Stimulated activated CD8-positive, alpha-beta memory T cell treated with anti-CD3 and anti-CD28 coated beads, Interleukin-4, amount 100 ng/mL, for 1 hour (primary cell): Measurements from ENCODE around the gene KIAA1210.
"Not testable (repeated sequence)": the region's sequence is repeated elsewhere in the genome, so short reads cannot be mapped to it uniquely, and the experiment has no call there.

Experiments
- DNase-seq, 2 donors: peaks; one replicate each; pipeline ENCODE4 v3.0.0-alpha.2; 2020; ENCODE audit warnings: low read depth in 2 of 2, low spot score in 1 of 2

Gene KIAA1210

GRCh38 chrX:119040432-119040831 is 87.2 kb downstream of the KIAA1210 start:
- no peak for DNase-seq

GRCh38 chrX:119036107-119037029 is 91.2 kb downstream of the KIAA1210 start:
- no peak for DNase-seq

- no peak for DNase-seq
Measured at GRCh38 chrX:119030990-119031389, 96.6 kb downstream of the KIAA1210 start.

GRCh38 chrX:119029656-119030055 is 98.0 kb downstream of the KIAA1210 start:
- not testable (repeated sequence) for DNase-seq

GRCh38 chrX:119028733-119029330 is 98.8 kb downstream of the KIAA1210 start:
- no peak for DNase-seq
